ENCODE results near the gene SLC12A6.

The SLC12A6 gene

DNA sequence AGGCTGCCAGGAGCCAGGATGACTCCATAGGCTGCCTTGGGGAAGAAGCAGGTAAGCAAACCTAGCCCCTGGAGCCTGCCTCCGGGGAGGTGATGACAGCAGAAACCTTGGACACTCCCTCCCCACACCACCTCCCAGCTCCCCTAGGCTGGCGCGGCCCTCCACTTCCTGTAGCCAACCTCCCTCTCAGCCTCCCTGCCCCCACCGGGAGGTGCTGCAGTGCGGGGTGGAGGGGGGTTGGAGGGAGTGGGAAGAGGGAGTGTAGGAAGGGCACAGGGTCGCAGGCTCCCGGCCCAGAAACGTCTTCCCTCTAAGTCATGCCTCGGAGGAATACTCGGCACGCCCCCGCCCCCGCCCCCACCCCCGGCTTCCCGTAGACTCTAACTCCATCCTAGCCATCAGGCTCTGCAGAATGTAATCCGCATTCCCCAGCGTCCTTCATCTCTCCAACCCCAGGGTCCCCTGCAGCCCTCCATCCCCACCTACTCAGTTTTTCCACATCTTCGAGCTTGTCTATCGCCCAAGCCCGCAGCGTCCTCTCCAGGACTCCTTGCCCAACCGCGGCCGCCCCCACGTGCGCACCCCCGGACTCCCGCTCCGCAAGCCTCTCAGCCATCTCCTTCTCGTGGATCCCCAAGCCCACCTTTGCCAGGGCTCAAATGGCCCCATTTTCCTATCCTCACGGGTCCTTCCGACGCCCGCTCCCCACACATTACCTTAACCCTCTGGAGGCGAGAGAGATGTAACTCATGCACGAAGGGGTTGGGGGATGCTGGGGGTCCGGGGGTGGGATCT is 28.9 kb upstream of the SLC12A6 start:
- Histone ChIP-seq H3K27me3 (ENCODE audit: insufficient read depth, poor library complexity, severe bottlenecking) (no peaks in the 10 kb centered on the region), H3K4me1 (ENCODE audit: insufficient read depth, poor library complexity, severe bottlenecking) (peaks cover 5% of the 10 kb centered on the region), H3K36me3 (ENCODE audit: low read depth) (peaks cover 26% of the 10 kb centered on the region), H3K9me3 (ENCODE audit: severe bottlenecking) (no peaks in the 10 kb centered on the region), H3K4me3 (ENCODE audit: severe bottlenecking) (peak overlapping the region; percentile 59), H3K27ac (ENCODE audit: poor library complexity, severe bottlenecking) (peak overlapping the region; percentile 81)
- TF ChIP-seq, protein P1, sequence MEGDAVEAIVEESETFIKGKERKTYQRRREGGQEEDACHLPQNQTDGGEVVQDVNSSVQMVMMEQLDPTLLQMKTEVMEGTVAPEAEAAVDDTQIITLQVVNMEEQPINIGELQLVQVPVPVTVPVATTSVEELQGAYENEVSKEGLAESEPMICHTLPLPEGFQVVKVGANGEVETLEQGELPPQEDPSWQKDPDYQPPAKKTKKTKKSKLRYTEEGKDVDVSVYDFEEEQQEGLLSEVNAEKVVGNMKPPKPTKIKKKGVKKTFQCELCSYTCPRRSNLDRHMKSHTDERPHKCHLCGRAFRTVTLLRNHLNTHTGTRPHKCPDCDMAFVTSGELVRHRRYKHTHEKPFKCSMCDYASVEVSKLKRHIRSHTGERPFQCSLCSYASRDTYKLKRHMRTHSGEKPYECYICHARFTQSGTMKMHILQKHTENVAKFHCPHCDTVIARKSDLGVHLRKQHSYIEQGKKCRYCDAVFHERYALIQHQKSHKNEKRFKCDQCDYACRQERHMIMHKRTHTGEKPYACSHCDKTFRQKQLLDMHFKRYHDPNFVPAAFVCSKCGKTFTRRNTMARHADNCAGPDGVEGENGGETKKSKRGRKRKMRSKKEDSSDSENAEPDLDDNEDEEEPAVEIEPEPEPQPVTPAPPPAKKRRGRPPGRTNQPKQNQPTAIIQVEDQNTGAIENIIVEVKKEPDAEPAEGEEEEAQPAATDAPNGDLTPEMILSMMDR (IDR thresholded peaks at IDR 0.05; ENCODE audit: poor library complexity, severe bottlenecking) = no peak
- DNase-seq (ENCODE audit: low spot score) (peak; percentile 95), ATAC-seq (ENCODE audit: low read depth) (peak; percentile 71)

DNA sequence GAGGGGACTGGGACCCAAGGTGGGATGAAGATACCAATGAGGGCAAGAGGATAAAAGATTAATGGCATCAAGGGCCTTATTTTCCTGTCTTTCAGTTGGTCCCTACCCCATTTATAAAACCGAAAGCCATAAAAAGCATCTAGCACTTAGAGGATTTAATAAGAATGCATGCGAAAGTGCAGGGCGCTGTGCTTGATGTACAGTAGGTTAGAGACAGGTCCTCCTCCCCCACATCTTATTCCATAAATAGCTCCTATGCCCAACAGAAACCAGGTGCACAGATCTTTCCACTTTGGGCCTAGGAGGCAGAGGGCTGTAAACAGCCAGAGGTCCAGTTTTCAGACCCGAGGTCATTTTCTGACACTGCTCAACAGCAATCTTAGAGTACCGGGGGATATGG is 28.3 kb upstream of the SLC12A6 start:
- peak overlapping the region; percentile 81 for H3K27ac ChIP-seq (ENCODE audit: poor library complexity, severe bottlenecking)
- no peaks in the 10 kb centered on the region for H3K9me3 ChIP-seq (ENCODE audit: severe bottlenecking)
- H3K36me3 ChIP-seq (ENCODE audit: low read depth) = peaks cover 33% of the 10 kb centered on the region
- DNase-seq (ENCODE audit: low spot score) (no peak), ATAC-seq (ENCODE audit: low read depth) (no peak)
- H3K4me3 ChIP-seq (ENCODE audit: severe bottlenecking) = peak overlapping the region; percentile 59
- H3K4me1 ChIP-seq (ENCODE audit: insufficient read depth, poor library complexity, severe bottlenecking) = peaks cover 5% of the 10 kb centered on the region
- H3K27me3 ChIP-seq (ENCODE audit: insufficient read depth, poor library complexity, severe bottlenecking) = no peaks in the 10 kb centered on the region
- TF ChIP-seq, protein P1 (IDR thresholded peaks at IDR 0.05; ENCODE audit: poor library complexity, severe bottlenecking) = no peak

DNA sequence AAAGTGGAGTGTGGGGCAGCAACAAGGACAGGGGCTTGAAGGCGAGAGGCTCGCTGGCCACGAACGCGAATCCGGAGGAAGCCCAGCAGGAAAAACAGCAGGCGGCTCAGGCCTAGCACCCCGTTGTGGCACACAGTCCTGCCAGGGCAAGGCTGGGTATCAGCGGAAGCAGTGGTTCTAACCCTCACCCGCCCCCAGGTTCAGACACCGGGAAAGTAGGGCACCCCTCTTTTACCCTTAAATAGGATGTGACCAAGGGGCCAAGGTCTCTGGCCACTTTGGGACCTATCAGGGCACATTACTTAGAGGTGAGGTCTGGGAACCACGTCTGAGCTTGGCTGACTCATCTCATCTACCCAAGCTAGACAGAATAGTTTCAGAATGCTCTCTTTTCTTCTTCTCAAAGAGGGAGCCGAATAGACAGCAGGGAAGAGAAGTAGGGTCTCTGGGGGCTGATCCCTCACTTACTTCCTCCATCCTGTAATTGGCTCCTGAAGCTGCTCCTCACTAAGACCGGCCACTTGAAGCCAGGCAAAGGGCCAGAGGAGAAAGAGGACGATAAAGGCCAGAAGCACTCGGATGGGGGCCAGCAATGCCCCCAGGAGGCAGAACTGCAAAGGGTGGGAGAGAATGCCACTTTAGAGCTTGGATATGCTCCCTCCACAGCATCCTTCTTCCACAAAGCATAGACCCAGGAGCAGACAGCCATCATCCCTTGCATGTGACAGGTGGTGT is 27.7 kb upstream of the SLC12A6 start:
- peak; percentile 67 for DNase-seq (ENCODE audit: low spot score)
- Histone ChIP-seq H3K27ac (ENCODE audit: poor library complexity, severe bottlenecking) (peak overlapping the region; percentile 81), H3K4me1 (ENCODE audit: insufficient read depth, poor library complexity, severe bottlenecking) (peaks cover 5% of the 10 kb centered on the region), H3K36me3 (ENCODE audit: low read depth) (peaks cover 38% of the 10 kb centered on the region), H3K9me3 (ENCODE audit: severe bottlenecking) (no peaks in the 10 kb centered on the region), H3K4me3 (ENCODE audit: severe bottlenecking) (no peak overlapping the region), H3K27me3 (ENCODE audit: insufficient read depth, poor library complexity, severe bottlenecking) (no peaks in the 10 kb centered on the region)
- TF ChIP-seq, protein P1 (IDR thresholded peaks at IDR 0.05; ENCODE audit: poor library complexity, severe bottlenecking) = no peak
- ATAC-seq (ENCODE audit: low read depth) = no peak

DNA sequence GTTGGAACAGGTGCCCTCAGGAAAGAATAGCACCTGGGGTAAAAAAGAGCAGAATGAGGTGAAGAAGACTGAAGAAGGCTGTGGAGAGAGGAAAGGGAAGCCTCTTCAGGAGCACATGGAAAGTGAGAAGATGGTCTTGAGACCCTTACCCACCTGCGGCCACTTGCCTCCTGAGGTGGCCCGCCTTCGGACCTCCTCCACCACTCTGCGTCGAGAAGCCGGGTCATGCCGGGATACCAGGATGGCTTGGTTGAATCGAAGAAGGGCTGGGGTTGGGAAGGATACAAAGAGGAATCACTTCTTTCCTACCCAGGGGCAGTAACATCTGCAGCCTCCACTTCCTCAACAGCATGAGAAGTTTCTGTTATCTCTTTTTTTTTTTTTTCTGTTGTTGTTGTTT is 26.5 kb upstream of the SLC12A6 start:
- H3K4me3 ChIP-seq (ENCODE audit: severe bottlenecking) = no peak overlapping the region

More for the DNA sequence above, 26.5 kb upstream of the SLC12A6 start:
- TF ChIP-seq, protein P1 (IDR thresholded peaks at IDR 0.05; ENCODE audit: poor library complexity, severe bottlenecking) = no peak
- H3K4me1 ChIP-seq (ENCODE audit: insufficient read depth, poor library complexity, severe bottlenecking) = peaks cover 5% of the 10 kb centered on the region
- peak; percentile 66 for DNase-seq (ENCODE audit: low spot score)
- no peak for ATAC-seq (ENCODE audit: low read depth)
- no peak overlapping the region for H3K27ac ChIP-seq (ENCODE audit: poor library complexity, severe bottlenecking)
- no peaks in the 10 kb centered on the region for H3K27me3 ChIP-seq (ENCODE audit: insufficient read depth, poor library complexity, severe bottlenecking)
- peaks cover 51% of the 10 kb centered on the region for H3K36me3 ChIP-seq (ENCODE audit: low read depth)
- H3K9me3 ChIP-seq (ENCODE audit: severe bottlenecking) = no peaks in the 10 kb centered on the region
